ENCODE results near the gene FOXK2. TPM values are rescaled to one million over a fixed set of nuclear protein-coding genes. Genes with fewer than 3 reads are reported as not detected.
A peak's percentile ranks its signal among the peaks of the same experiment; 100 is the strongest.

Gene FOXK2
- total RNA-seq, 1 experiment from 2014 or later, result 78.9 TPM

DNA sequence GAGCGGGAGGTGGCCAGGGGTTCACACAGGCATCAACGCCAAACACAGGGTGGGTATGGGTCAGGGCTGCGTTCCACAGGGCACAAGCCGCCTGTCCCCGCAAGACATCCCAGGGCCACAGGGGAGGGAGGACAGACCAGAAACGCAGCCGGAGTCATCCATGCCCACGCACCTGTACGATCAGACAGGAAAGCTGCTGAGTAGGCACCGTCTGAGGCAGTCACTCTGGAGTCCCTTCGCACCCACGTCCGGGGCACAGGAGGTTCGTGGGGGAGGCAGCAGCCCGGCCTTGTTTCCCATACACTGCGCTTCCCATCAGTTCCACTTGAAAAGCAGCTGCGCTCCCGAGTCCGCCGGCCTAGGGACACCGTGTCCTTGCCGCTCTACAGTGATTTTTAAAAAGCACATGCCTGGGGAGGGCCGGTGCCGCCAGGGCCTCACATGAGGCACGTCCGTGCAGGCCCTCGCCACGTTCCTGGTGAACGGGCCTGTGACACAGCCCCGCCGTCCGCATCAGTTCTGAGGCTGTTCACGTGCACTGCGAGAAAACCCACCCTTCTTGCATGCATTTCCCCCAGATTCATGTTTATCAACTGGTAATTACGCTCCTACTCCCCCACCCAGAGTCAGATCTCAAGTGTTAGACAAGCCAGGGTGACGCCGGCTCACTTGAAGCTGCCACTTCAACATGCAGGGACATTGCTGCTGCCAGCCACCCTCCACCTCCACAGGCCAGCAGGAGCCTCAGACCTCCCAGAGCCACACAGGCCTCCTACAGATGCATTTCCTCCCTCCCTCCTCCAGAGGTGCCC is 94.0 kb downstream of the FOXK2 start:
- no peaks in the 10 kb centered on the region for H3K36me3 ChIP-seq (ENCODE audit: low read depth)
- H3K9me2 ChIP-seq (ENCODE audit: insufficient read depth), result no peaks in the 10 kb centered on the region
- no peaks in the 10 kb centered on the region for H3K4me1 ChIP-seq (replicated peaks; ENCODE audit: insufficient read depth)
- no peaks in the 10 kb centered on the region for H3K27me3 ChIP-seq (ENCODE audit: insufficient read depth, low read depth)
- peaks cover 9% of the 10 kb centered on the region; the same call in 1 of the 2 replicates for H3F3A ChIP-seq (ENCODE audit: insufficient read depth, low read depth)
- no peak overlapping the region for H3K4me3 ChIP-seq
- ChIA-PET CTCF (no interaction called here), POLR2A (ENCODE audit: unreplicated experiment) (no interaction called here)
- H3K79me2 ChIP-seq (ENCODE audit: low read depth), result no peaks in the 10 kb centered on the region
- intact Hi-C loops (cut with micrococcal nuclease; ENCODE audit: unreplicated experiment), result no loop called here
- H3K27ac ChIP-seq, result no peak overlapping the region
- BruUV-seq (replicated peaks), result no TSS peak
- TF ChIP-seq, protein P1, sequence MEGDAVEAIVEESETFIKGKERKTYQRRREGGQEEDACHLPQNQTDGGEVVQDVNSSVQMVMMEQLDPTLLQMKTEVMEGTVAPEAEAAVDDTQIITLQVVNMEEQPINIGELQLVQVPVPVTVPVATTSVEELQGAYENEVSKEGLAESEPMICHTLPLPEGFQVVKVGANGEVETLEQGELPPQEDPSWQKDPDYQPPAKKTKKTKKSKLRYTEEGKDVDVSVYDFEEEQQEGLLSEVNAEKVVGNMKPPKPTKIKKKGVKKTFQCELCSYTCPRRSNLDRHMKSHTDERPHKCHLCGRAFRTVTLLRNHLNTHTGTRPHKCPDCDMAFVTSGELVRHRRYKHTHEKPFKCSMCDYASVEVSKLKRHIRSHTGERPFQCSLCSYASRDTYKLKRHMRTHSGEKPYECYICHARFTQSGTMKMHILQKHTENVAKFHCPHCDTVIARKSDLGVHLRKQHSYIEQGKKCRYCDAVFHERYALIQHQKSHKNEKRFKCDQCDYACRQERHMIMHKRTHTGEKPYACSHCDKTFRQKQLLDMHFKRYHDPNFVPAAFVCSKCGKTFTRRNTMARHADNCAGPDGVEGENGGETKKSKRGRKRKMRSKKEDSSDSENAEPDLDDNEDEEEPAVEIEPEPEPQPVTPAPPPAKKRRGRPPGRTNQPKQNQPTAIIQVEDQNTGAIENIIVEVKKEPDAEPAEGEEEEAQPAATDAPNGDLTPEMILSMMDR (conservative IDR thresholded peaks at IDR 0.05), result no peak
- TF ChIP-seq EZH2 (IDR thresholded peaks at IDR 0.05; ENCODE audit: low read depth), result no peak
- H2AFZ ChIP-seq, result no peak overlapping the region
- no peaks in the 10 kb centered on the region for H4K20me1 ChIP-seq (ENCODE audit: insufficient read depth)
- no peaks in the 10 kb centered on the region for H3K9me3 ChIP-seq (ENCODE audit: insufficient read depth, low read depth)
- no peak for DNase-seq
- no peak overlapping the region for H3K4me2 ChIP-seq

DNA sequence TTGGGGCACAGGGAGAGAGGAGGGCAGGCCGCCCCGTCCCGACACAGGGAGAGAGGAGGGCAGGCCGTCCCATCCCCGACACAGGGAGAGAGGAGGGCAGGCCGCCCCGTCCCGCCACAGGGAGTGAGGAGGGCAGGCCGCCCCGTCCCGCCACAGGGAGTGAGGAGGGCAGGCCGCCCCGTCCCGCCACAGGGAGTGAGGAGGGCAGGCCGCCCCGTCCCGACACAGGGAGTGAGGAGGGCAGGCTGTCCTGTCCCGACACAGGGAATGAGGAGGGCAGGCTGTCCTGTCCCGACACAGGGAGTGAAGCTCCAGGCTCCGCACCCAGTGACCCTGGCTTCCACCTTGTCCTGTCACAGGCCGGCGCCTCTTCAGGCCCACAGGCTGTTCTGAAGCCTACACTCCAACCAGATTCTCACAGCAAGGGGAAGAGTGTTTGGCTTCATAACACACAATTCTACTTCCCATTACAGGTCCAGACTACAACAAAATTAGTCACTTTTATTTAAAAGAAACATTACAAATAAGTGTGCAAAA is 94.6 kb downstream of the FOXK2 start:
- Histone ChIP-seq H2AFZ (no peak overlapping the region), H3K4me3 (no peak overlapping the region), H3F3A (ENCODE audit: insufficient read depth, low read depth) (peaks cover 9% of the 10 kb centered on the region; the same call in 1 of the 2 replicates), H3K9me3 (ENCODE audit: insufficient read depth, low read depth) (no peaks in the 10 kb centered on the region), H3K27ac (no peak overlapping the region), H3K4me2 (no peak overlapping the region), H3K9me2 (ENCODE audit: insufficient read depth) (no peaks in the 10 kb centered on the region), H4K20me1 (ENCODE audit: insufficient read depth) (no peaks in the 10 kb centered on the region), H3K79me2 (ENCODE audit: low read depth) (no peaks in the 10 kb centered on the region), H3K36me3 (ENCODE audit: low read depth) (no peaks in the 10 kb centered on the region), H3K27me3 (ENCODE audit: insufficient read depth, low read depth) (no peaks in the 10 kb centered on the region), H3K4me1 (replicated peaks; ENCODE audit: insufficient read depth) (no peaks in the 10 kb centered on the region)
- intact Hi-C loops (cut with micrococcal nuclease; ENCODE audit: unreplicated experiment), result no loop called here
- POLR2A ChIA-PET (ENCODE audit: unreplicated experiment), result no interaction called here
- CTCF ChIA-PET, result no interaction called here
- DNase-seq, result no peak
- no peak for TF ChIP-seq EZH2 (IDR thresholded peaks at IDR 0.05; ENCODE audit: low read depth)
- TF ChIP-seq, protein P1 (conservative IDR thresholded peaks at IDR 0.05), result no peak
- BruUV-seq (replicated peaks), result no TSS peak

DNA sequence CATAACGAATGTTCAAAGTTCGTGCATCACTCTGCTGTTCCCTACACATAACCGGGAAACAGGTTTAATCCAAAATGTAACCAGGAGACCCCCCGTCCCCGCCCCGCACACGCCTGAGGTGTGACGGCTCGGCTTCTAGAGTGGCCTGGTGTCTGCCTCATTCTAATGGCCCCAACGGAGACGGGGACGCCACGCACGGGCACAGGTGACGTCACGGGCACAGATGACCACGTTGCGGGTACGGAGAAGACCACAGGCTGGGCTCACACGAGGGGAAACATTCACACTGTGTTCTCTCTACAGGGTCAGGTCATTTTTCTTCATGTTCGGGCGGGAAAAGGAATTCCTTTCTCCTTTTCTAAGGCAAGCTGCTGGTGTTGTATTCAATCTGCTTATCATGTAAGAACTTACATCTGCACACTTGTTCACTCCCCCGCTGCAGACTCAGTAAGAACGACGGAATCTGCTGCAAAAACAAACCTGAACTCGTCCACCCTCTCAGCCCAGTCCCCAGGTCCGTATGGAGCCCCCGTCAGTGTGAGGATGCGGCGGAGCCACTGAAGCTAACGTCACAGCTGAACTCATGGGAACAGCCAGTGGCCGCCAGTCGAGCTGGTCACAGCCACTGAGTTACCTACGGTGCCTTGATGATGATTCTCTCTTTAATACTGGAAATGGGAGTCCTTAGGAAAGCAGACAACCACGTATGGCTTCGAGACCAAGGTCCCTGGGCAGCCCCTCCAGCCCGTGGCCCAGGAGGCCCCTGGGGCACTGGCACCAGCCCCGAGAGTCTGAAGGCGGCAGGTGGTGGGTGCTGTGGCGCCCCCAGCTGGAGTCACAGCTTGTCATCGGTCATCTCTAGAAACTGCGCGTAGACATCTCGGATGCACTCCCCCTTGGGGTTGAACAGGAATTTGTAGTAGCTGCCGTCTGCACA is 95.8 kb downstream of the FOXK2 start:
- H3K9me2 ChIP-seq (ENCODE audit: insufficient read depth), result no peaks in the 10 kb centered on the region
- H3K9me3 ChIP-seq (ENCODE audit: insufficient read depth, low read depth), result no peaks in the 10 kb centered on the region
- no peak for DNase-seq
- intact Hi-C loops (cut with micrococcal nuclease; ENCODE audit: unreplicated experiment), result no loop called here
- TF ChIP-seq, protein P1 (conservative IDR thresholded peaks at IDR 0.05), result no peak
- TF ChIP-seq EZH2 (IDR thresholded peaks at IDR 0.05; ENCODE audit: low read depth), result no peak
- CTCF ChIA-PET, result no interaction called here
- no peak overlapping the region for H3K27ac ChIP-seq
- no peaks in the 10 kb centered on the region for H3F3A ChIP-seq (ENCODE audit: insufficient read depth, low read depth)
- H3K36me3 ChIP-seq (ENCODE audit: low read depth), result no peaks in the 10 kb centered on the region
- no peak overlapping the region for H3K4me3 ChIP-seq
- H4K20me1 ChIP-seq (ENCODE audit: insufficient read depth), result no peaks in the 10 kb centered on the region
- H3K79me2 ChIP-seq (ENCODE audit: low read depth), result no peaks in the 10 kb centered on the region
- no peak overlapping the region for H2AFZ ChIP-seq
- POLR2A ChIA-PET (ENCODE audit: unreplicated experiment), result interaction anchor here (0.6 kb wide), 1 partner anchor 26 kb away, joined by 26 read pairs; no protein-coding TSS in a partner anchor
- no peak overlapping the region for H3K4me2 ChIP-seq
- H3K4me1 ChIP-seq (replicated peaks; ENCODE audit: insufficient read depth), result no peaks in the 10 kb centered on the region
- no peaks in the 10 kb centered on the region for H3K27me3 ChIP-seq (ENCODE audit: insufficient read depth, low read depth)
- TSS peak; percentile 23 for BruUV-seq (replicated peaks)

Measured in PC-9 (cell line).